Osteoblast (primary cell): ENCODE results near the gene PKP1. TPM values are rescaled to one million over a fixed set of nuclear protein-coding genes. Genes with fewer than 3 reads are reported as not detected.
A peak's percentile ranks its signal among the peaks of the same experiment; 100 is the strongest.

Experiments
- DNase-seq: peaks from one replicate; pipeline ENCODE4 v3.0.0; 2011; ENCODE audit warnings: low spot score, mixed read lengths; ENCODE audit not compliant: insufficient read length; ENCODE audit errors: missing footprints
- H2AFZ ChIP-seq: 2 replicates; pipeline ENCODE4 v1.6.0; 2011; ENCODE audit warnings: mild to moderate bottlenecking, low read length
- H3K27ac ChIP-seq: 2 replicates; pipeline ENCODE4 v1.5.1; 2011; ENCODE audit warnings: mild to moderate bottlenecking, low read depth, low read length, moderate library complexity
- H3K27me3 ChIP-seq: 2 replicates; pipeline ENCODE4 v1.6.0; 2012; ENCODE audit warnings: mild to moderate bottlenecking, control low read depth, inconsistent platforms, low read length, moderate library complexity; ENCODE audit not compliant: insufficient read depth
- H3K36me3 ChIP-seq: 2 replicates; pipeline ENCODE4 v1.5.1; 2011; ENCODE audit warnings: mild to moderate bottlenecking, low read length, control low read depth, moderate library complexity; ENCODE audit not compliant: insufficient read depth
- H3K4me1 ChIP-seq: 2 replicates; pipeline ENCODE4 v1.5.1; 2011; ENCODE audit warnings: mild to moderate bottlenecking, low read length, control low read depth, moderate library complexity; ENCODE audit not compliant: insufficient read depth
- H3K4me2 ChIP-seq: 2 replicates; pipeline ENCODE4 v1.6.0; 2011; ENCODE audit warnings: mild to moderate bottlenecking, low read length; ENCODE audit not compliant: insufficient read depth
- H3K4me3 ChIP-seq: fragments of 200-600 bp; sonication (generic); 3 replicates; pipeline ENCODE4 v1.5.1; 2012; ENCODE audit warnings: mild to moderate bottlenecking, low read length, inconsistent platforms; ENCODE audit not compliant: insufficient read depth
- H3K79me2 ChIP-seq: 2 replicates; pipeline ENCODE4 v1.6.0; 2012; ENCODE audit warnings: mild to moderate bottlenecking, low read length, control low read depth, inconsistent platforms; ENCODE audit not compliant: insufficient read depth
- H3K9me3 ChIP-seq: 2 replicates; pipeline ENCODE4 v1.5.1; 2011; ENCODE audit warnings: low read depth, low read length, control low read depth
- H4K20me1 ChIP-seq: 2 replicates; pipeline ENCODE4 v1.6.0; 2012; ENCODE audit warnings: mild to moderate bottlenecking, low read length, control low read depth; ENCODE audit not compliant: insufficient read depth
- total RNA-seq: library from RNA; depleted of rRNA; stranded (reverse); fragments of >200 nt; gene quantifications from 2 replicates; pipeline ENCODE4 v1.2.3, GENCODE V29; 2012
- TF ChIP-seq, protein P1 (sequence below): IDR thresholded peaks from 2 replicates; pipeline ENCODE4 v1.5.1; 2011; ENCODE audit warnings: mild to moderate bottlenecking, low read depth, low read length, moderate library complexity; ENCODE audit errors: extremely low read depth

PKP1 gene
- total RNA-seq, 1 donor = under 0.01 TPM

- no peaks in the 10 kb centered on the region for H3K4me1 ChIP-seq
- DNase-seq = no peak
- H3K9me3 ChIP-seq = no peaks in the 10 kb centered on the region
- H3K36me3 ChIP-seq = no peaks in the 10 kb centered on the region
- peaks cover 62% of the 10 kb centered on the region for H3K27me3 ChIP-seq
- no peak overlapping the region for H3K27ac ChIP-seq
- no peaks in the 10 kb centered on the region for H3K79me2 ChIP-seq
- no peak overlapping the region for H3K4me2 ChIP-seq
- no peak overlapping the region for H3K4me3 ChIP-seq
- TF ChIP-seq, protein P1, sequence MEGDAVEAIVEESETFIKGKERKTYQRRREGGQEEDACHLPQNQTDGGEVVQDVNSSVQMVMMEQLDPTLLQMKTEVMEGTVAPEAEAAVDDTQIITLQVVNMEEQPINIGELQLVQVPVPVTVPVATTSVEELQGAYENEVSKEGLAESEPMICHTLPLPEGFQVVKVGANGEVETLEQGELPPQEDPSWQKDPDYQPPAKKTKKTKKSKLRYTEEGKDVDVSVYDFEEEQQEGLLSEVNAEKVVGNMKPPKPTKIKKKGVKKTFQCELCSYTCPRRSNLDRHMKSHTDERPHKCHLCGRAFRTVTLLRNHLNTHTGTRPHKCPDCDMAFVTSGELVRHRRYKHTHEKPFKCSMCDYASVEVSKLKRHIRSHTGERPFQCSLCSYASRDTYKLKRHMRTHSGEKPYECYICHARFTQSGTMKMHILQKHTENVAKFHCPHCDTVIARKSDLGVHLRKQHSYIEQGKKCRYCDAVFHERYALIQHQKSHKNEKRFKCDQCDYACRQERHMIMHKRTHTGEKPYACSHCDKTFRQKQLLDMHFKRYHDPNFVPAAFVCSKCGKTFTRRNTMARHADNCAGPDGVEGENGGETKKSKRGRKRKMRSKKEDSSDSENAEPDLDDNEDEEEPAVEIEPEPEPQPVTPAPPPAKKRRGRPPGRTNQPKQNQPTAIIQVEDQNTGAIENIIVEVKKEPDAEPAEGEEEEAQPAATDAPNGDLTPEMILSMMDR = no peak
- H2AFZ ChIP-seq = no peak overlapping the region
- H4K20me1 ChIP-seq = no peaks in the 10 kb centered on the region
These were observed 91.1 kb downstream of the PKP1 start for GRCh38 chr1:201374364-201374763.

- Histone ChIP-seq H3K36me3 (no peaks in the 10 kb centered on the region), H3K4me2 (no peak overlapping the region), H3K9me3 (no peaks in the 10 kb centered on the region), H4K20me1 (no peaks in the 10 kb centered on the region), H3K27me3 (peaks cover 55% of the 10 kb centered on the region), H2AFZ (no peak overlapping the region), H3K79me2 (no peaks in the 10 kb centered on the region), H3K4me3 (no peak overlapping the region), H3K4me1 (no peaks in the 10 kb centered on the region), H3K27ac (no peak overlapping the region)
- no peak for DNase-seq
- TF ChIP-seq, protein P1 = peak; percentile 20
These were observed 91.9 kb downstream of the PKP1 start for GRCh38 chr1:201375169-201375568.

- no peaks in the 10 kb centered on the region for H4K20me1 ChIP-seq
- no peak overlapping the region for H3K4me3 ChIP-seq
- no peaks in the 10 kb centered on the region for H3K9me3 ChIP-seq
- peaks cover 48% of the 10 kb centered on the region for H3K27me3 ChIP-seq
- H3K4me1 ChIP-seq = no peaks in the 10 kb centered on the region
- TF ChIP-seq, protein P1 = no peak
- no peaks in the 10 kb centered on the region for H3K79me2 ChIP-seq
- H3K36me3 ChIP-seq = no peaks in the 10 kb centered on the region
- H2AFZ ChIP-seq = no peak overlapping the region
- no peak overlapping the region for H3K27ac ChIP-seq
- DNase-seq = no peak
- no peak overlapping the region for H3K4me2 ChIP-seq
These were observed 92.8 kb downstream of the PKP1 start for GRCh38 chr1:201376107-201376463.

GRCh38 chr1:201376464-201377374, 93.4 kb downstream of the PKP1 start:
- H3K27me3 ChIP-seq = peaks cover 47% of the 10 kb centered on the region
- H3K36me3 ChIP-seq = no peaks in the 10 kb centered on the region
- H3K27ac ChIP-seq = no peak overlapping the region
- H3K4me1 ChIP-seq = no peaks in the 10 kb centered on the region
- H3K4me2 ChIP-seq = no peak overlapping the region
- no peak overlapping the region for H3K4me3 ChIP-seq
- TF ChIP-seq, protein P1 = peak; percentile 66
- DNase-seq = peak; percentile 94
- no peaks in the 10 kb centered on the region for H3K79me2 ChIP-seq
- no peak overlapping the region for H2AFZ ChIP-seq
- H4K20me1 ChIP-seq = no peaks in the 10 kb centered on the region
- no peaks in the 10 kb centered on the region for H3K9me3 ChIP-seq
